Measurements from ENCODE around the gene TFF1. TPM values are rescaled to one million over a fixed set of nuclear protein-coding genes. Genes with fewer than 3 reads are reported as not detected.

Gene TFF1
- total RNA-seq, 3 donors from 2014 or later, result 0.98 to 4.4 TPM; not detected in 1

GRCh38 chr21:42343963-42344510 lies 22.3 kb downstream of the TFF1 start:
- Histone ChIP-seq H3K4me3 (no peak overlapping the region), H3K27ac (no peak overlapping the region), H3K9me3 (no peaks in the 10 kb centered on the region), H3K27me3 (no peaks in the 10 kb centered on the region), H3K4me1 (no peaks in the 10 kb centered on the region), H3K36me3 (no peaks in the 10 kb centered on the region)
- intact Hi-C loops (cut with DNase I; ENCODE audit: low total_unique reads), result no loop called here
- DNase-seq (ENCODE audit: low spot score in 2 of 2), result no peak
- TF ChIP-seq, protein P1, sequence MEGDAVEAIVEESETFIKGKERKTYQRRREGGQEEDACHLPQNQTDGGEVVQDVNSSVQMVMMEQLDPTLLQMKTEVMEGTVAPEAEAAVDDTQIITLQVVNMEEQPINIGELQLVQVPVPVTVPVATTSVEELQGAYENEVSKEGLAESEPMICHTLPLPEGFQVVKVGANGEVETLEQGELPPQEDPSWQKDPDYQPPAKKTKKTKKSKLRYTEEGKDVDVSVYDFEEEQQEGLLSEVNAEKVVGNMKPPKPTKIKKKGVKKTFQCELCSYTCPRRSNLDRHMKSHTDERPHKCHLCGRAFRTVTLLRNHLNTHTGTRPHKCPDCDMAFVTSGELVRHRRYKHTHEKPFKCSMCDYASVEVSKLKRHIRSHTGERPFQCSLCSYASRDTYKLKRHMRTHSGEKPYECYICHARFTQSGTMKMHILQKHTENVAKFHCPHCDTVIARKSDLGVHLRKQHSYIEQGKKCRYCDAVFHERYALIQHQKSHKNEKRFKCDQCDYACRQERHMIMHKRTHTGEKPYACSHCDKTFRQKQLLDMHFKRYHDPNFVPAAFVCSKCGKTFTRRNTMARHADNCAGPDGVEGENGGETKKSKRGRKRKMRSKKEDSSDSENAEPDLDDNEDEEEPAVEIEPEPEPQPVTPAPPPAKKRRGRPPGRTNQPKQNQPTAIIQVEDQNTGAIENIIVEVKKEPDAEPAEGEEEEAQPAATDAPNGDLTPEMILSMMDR (IDR thresholded peaks at IDR 0.05), result no peak
- no peak for TF ChIP-seq POLR2A (IDR thresholded peaks at IDR 0.05)

- H3K27ac ChIP-seq, result no peak overlapping the region
- H3K36me3 ChIP-seq, result no peaks in the 10 kb centered on the region
- no peaks in the 10 kb centered on the region for H3K4me1 ChIP-seq
- H3K9me3 ChIP-seq, result no peaks in the 10 kb centered on the region
- intact Hi-C loops (cut with DNase I; ENCODE audit: low total_unique reads), result no loop called here
- H3K27me3 ChIP-seq, result no peaks in the 10 kb centered on the region
- TF ChIP-seq POLR2A (IDR thresholded peaks at IDR 0.05) (no peak), POLR2AphosphoS5 (IDR thresholded peaks at IDR 0.05) (no peak)
- TF ChIP-seq, protein P1 (IDR thresholded peaks at IDR 0.05), result no peak
- no peak overlapping the region for H3K4me3 ChIP-seq
- DNase-seq (ENCODE audit: low spot score in 2 of 2), result no peak
Observed at GRCh38 chr21:42343556-42343955, 22.8 kb downstream of the TFF1 start.

DNA sequence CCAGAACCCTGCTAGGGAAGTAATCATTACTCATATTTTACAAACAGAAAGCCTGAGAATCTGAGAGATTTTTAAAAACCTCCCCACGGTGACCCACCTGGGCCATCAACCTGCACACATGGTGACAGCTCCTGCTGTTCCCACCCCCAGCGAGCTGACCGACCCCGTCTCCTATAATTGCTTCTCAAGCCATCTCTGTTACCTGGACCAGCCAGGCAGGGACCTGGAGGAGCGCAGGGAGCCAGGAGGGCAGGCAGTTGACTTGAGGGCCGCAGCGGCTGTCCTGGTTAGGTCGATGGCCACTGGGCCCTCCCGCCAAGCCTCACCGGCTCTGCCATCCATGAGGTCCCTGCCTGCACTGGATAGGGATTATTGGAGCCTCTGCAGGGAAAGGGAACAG lies 23.2 kb downstream of the TFF1 start:
- Histone ChIP-seq H3K4me3 (no peak overlapping the region), H3K27me3 (no peaks in the 10 kb centered on the region), H3K9me3 (no peaks in the 10 kb centered on the region), H3K27ac (no peak overlapping the region), H3K4me1 (no peaks in the 10 kb centered on the region), H3K36me3 (no peaks in the 10 kb centered on the region)
- TF ChIP-seq, protein P1 (IDR thresholded peaks at IDR 0.05), result no peak
- no peak for TF ChIP-seq POLR2AphosphoS5 (IDR thresholded peaks at IDR 0.05)
- TF ChIP-seq POLR2A (IDR thresholded peaks at IDR 0.05), result no peak
- intact Hi-C loops (cut with DNase I; ENCODE audit: low total_unique reads), result no loop called here
- no peak for DNase-seq (ENCODE audit: low spot score in 2 of 2)

DNA sequence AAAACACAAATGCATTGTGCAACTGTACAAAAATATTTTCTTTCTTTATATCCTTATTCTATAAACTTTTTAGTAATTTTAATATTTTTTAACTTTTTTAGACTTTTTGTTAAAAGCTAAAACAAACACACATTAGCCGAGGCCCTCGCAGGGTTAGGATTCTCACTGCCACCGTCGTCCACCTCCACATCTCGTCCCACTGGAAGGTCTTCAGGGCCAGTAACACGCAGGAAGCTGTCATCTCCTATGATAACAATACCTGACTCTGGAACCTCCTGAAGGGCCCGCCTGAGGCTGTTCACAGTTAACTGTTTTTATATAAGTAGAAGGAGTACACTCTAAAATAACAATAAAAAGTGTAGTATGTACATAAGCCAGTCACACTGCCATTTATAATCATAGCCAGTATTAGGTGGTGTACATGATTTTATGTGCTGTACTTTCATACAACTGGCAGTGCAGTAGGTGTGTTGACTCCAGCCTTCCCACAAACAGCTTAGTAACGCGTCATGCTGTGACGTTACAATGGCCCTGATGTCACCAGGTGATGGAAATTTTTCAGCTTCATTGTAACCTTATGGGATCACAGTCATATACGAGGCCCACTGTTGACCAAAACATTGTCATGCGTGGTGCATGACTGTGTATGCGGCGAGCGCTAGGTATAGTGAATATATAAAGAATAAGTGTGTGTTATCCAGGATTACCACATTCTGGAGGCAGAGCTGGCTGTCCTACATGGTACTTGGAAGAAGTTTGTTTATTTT lies 24.4 kb downstream of the TFF1 start:
- Histone ChIP-seq H3K36me3 (no peaks in the 10 kb centered on the region), H3K27me3 (no peaks in the 10 kb centered on the region), H3K27ac (no peak overlapping the region), H3K9me3 (no peaks in the 10 kb centered on the region), H3K4me3 (no peak overlapping the region), H3K4me1 (no peaks in the 10 kb centered on the region)
- intact Hi-C loops (cut with DNase I; ENCODE audit: low total_unique reads), result no loop called here
- TF ChIP-seq POLR2AphosphoS5 (IDR thresholded peaks at IDR 0.05) (no peak), POLR2A (IDR thresholded peaks at IDR 0.05) (no peak)
- TF ChIP-seq, protein P1 (IDR thresholded peaks at IDR 0.05), result no peak
- no peak for DNase-seq (ENCODE audit: low spot score in 2 of 2)

- H3K4me3 ChIP-seq, result no peak overlapping the region
- no peaks in the 10 kb centered on the region for H3K4me1 ChIP-seq
- no peak for DNase-seq (ENCODE audit: low spot score in 2 of 2)
- H3K27me3 ChIP-seq, result no peaks in the 10 kb centered on the region
- H3K36me3 ChIP-seq, result no peaks in the 10 kb centered on the region
- H3K9me3 ChIP-seq, result no peaks in the 10 kb centered on the region
- TF ChIP-seq, protein P1 (IDR thresholded peaks at IDR 0.05), result no peak
- no peak for TF ChIP-seq POLR2A (IDR thresholded peaks at IDR 0.05)
- no peak for TF ChIP-seq POLR2AphosphoS5 (IDR thresholded peaks at IDR 0.05)
- intact Hi-C loops (cut with DNase I; ENCODE audit: low total_unique reads), result no loop called here
- no peak overlapping the region for H3K27ac ChIP-seq
Observed at GRCh38 chr21:42340187-42341050, 25.9 kb downstream of the TFF1 start.
